ENCODE data around the gene ANGPTL3. TPM values are rescaled to one million over a fixed set of nuclear protein-coding genes. Genes with fewer than 3 reads are reported as not detected.

Gene ANGPTL3
- polyA plus RNA-seq, 1 of the 3 experiments (the other 2 are of a cell fraction) = not detected

DNA sequence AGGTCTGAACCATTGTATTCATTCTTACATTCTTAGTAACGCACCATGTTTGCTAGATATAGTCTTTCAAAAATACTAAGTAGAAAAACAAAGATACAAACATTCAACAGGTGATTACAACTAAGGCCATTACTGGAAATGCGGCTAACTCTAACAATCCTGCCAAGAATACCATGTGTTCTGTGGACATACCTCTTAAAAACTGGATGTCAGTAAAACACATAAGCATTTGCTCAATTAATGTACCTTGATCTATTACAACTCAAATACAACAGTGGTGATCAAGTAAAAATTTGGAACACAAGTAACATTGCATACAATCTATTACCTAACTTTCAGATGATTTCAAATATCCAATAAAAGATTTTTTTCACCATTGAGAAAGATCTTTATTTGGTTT is 15.4 kb downstream of the ANGPTL3 start:
- TF ChIP-seq SIN3A (IDR thresholded peaks at IDR 0.05; ENCODE audit: borderline replicate concordance, low read depth, low read length) = no peak
- TF ChIP-seq SMC3 (IDR thresholded peaks at IDR 0.05; ENCODE audit: low read depth, low read length) = no peak
- no peak for TF ChIP-seq GATA2 (CRISPR knock-in tag; IDR thresholded peaks at IDR 0.05)
- TF ChIP-seq MEF2A (IDR thresholded peaks at IDR 0.05; ENCODE audit: borderline replicate concordance, low read depth) = no peak
- no peak for TF ChIP-seq TAF1 (IDR thresholded peaks at IDR 0.05; ENCODE audit: borderline replicate concordance, low read depth, low read length)
- TF ChIP-seq, protein P1, sequence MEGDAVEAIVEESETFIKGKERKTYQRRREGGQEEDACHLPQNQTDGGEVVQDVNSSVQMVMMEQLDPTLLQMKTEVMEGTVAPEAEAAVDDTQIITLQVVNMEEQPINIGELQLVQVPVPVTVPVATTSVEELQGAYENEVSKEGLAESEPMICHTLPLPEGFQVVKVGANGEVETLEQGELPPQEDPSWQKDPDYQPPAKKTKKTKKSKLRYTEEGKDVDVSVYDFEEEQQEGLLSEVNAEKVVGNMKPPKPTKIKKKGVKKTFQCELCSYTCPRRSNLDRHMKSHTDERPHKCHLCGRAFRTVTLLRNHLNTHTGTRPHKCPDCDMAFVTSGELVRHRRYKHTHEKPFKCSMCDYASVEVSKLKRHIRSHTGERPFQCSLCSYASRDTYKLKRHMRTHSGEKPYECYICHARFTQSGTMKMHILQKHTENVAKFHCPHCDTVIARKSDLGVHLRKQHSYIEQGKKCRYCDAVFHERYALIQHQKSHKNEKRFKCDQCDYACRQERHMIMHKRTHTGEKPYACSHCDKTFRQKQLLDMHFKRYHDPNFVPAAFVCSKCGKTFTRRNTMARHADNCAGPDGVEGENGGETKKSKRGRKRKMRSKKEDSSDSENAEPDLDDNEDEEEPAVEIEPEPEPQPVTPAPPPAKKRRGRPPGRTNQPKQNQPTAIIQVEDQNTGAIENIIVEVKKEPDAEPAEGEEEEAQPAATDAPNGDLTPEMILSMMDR (IDR thresholded peaks at IDR 0.05) = no peak
- no peak for TF ChIP-seq NFIC (IDR thresholded peaks at IDR 0.05; ENCODE audit: borderline replicate concordance)
- TF ChIP-seq ELF1 (IDR thresholded peaks at IDR 0.05) = no peak
- no peak for TF ChIP-seq RXRA (IDR thresholded peaks at IDR 0.05; ENCODE audit: borderline replicate concordance, low read depth)
- no peak for TF ChIP-seq JUND (IDR thresholded peaks at IDR 0.05)
- TF ChIP-seq, protein P2, sequence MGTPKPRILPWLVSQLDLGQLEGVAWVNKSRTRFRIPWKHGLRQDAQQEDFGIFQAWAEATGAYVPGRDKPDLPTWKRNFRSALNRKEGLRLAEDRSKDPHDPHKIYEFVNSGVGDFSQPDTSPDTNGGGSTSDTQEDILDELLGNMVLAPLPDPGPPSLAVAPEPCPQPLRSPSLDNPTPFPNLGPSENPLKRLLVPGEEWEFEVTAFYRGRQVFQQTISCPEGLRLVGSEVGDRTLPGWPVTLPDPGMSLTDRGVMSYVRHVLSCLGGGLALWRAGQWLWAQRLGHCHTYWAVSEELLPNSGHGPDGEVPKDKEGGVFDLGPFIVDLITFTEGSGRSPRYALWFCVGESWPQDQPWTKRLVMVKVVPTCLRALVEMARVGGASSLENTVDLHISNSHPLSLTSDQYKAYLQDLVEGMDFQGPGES (IDR thresholded peaks at IDR 0.05; ENCODE audit: low read depth, low read length) = no peak
- no peak for TF ChIP-seq EZH2phosphoT487 (IDR thresholded peaks at IDR 0.05; ENCODE audit: borderline replicate concordance, low read depth)

DNA sequence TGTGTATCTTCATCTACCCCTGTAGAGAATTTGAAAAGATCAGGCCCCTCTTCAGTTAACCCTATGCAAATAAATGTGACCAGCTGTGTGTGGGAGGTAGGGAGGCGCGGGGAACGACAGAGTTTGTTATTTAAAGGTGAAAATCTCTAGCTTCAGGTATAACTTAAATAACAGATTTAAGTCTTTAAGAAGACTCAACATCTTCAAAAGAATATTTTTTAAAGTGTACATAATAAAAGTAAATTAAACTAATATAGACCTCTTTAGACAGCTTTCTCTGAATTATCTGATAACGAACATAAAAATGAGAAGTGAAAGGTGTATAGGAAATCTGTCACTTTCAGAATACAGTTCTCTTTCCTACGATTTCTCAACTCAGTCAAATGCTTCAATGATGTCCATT is 16.0 kb downstream of the ANGPTL3 start:
- CTCF ChIA-PET = interaction anchor here (1.0 to 1.1 kb wide), 2 partner anchors 12 to 133 kb away, joined by 3 to 4 read pairs; no protein-coding TSS in a partner anchor

More for the DNA sequence above, 15.4 kb downstream of the ANGPTL3 start:
- Histone ChIP-seq H2AFZ (ENCODE audit: low read depth) (no peak overlapping the region), H3K27ac (ENCODE audit: low read depth in 2 of 2, low read length in 1 of 2) (no peak overlapping the region), H3K9me3 (no peaks in the 10 kb centered on the region; the same call in 1 of the 2 replicates), H3K4me1 (ENCODE audit: control insufficient read depth in 1 of 2, insufficient read depth in 2 of 2, low read depth in 1 of 2, low read length in 1 of 2) (no peaks in the 10 kb centered on the region; a peak in 1 of 4 replicates), H3K27me3 (ENCODE audit: insufficient read depth) (no peaks in the 10 kb centered on the region), H3K4me2 (no peak overlapping the region), H3K79me2 (ENCODE audit: insufficient read depth) (peaks cover 13% of the 10 kb centered on the region; the same call in 1 of the 2 replicates), H3K9me2 (no peaks in the 10 kb centered on the region), H3K36me3 (replicated peaks in 1 of 2; ENCODE audit: control insufficient read depth in 1 of 2, insufficient read depth in 2 of 2, low read length in 1 of 2) (peaks cover 17 to 38% of the 10 kb centered on the region in 2 experiments), H3K4me3 (ENCODE audit: low read depth in 2 of 2, low read length in 1 of 2) (no peak overlapping the region), H4K20me1 (ENCODE audit: insufficient read depth) (no peaks in the 10 kb centered on the region), H3K9ac (no peak overlapping the region), H3F3A (replicated peaks; ENCODE audit: insufficient read depth) (peaks cover 17% of the 10 kb centered on the region)
- WGBS (ENCODE audit: low lambda C conversion rate) = 95% methylated on average over 2 of the region's 2 CpGs
- DNase-seq = no peak
- POLR2A ChIA-PET = no interaction called here
- CTCF ChIA-PET = no interaction called here

More for the DNA sequence above, 16.0 kb downstream of the ANGPTL3 start:
- Histone ChIP-seq H3K9me2 (no peaks in the 10 kb centered on the region), H3K4me1 (ENCODE audit: control insufficient read depth in 1 of 2, insufficient read depth in 2 of 2, low read depth in 1 of 2, low read length in 1 of 2) (no peaks in the 10 kb centered on the region; a peak in 1 of 4 replicates), H2AFZ (ENCODE audit: low read depth) (no peak overlapping the region), H3K27ac (ENCODE audit: low read depth in 2 of 2, low read length in 1 of 2) (peak overlapping the region in 1 of 2 experiments; percentile 30; a peak in 2 of 4 replicates), H3K36me3 (replicated peaks in 1 of 2; ENCODE audit: control insufficient read depth in 1 of 2, insufficient read depth in 2 of 2, low read length in 1 of 2) (peaks cover 22 to 44% of the 10 kb centered on the region in 2 experiments), H3K4me3 (ENCODE audit: low read depth in 2 of 2, low read length in 1 of 2) (no peak overlapping the region), H3K9ac (no peak overlapping the region), H4K20me1 (ENCODE audit: insufficient read depth) (no peaks in the 10 kb centered on the region), H3F3A (replicated peaks; ENCODE audit: insufficient read depth) (peaks cover 19% of the 10 kb centered on the region), H3K4me2 (no peak overlapping the region), H3K9me3 (no peaks in the 10 kb centered on the region; the same call in 1 of the 2 replicates), H3K27me3 (ENCODE audit: insufficient read depth) (no peaks in the 10 kb centered on the region), H3K79me2 (ENCODE audit: insufficient read depth) (peaks cover 13% of the 10 kb centered on the region; the same call in 1 of the 2 replicates)
- POLR2A ChIA-PET = no interaction called here
- WGBS (ENCODE audit: low lambda C conversion rate) = 95% methylated on average over 5 of the region's 5 CpGs
- no peak for TF ChIP-seq EZH2phosphoT487 (IDR thresholded peaks at IDR 0.05; ENCODE audit: borderline replicate concordance, low read depth)
- no peak for TF ChIP-seq NFIC (IDR thresholded peaks at IDR 0.05; ENCODE audit: borderline replicate concordance)
- TF ChIP-seq, protein P3, sequence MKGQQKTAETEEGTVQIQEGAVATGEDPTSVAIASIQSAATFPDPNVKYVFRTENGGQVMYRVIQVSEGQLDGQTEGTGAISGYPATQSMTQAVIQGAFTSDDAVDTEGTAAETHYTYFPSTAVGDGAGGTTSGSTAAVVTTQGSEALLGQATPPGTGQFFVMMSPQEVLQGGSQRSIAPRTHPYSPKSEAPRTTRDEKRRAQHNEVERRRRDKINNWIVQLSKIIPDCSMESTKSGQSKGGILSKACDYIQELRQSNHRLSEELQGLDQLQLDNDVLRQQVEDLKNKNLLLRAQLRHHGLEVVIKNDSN (IDR thresholded peaks at IDR 0.05; ENCODE audit: borderline replicate concordance, low read depth) = no peak
- no peak for TF ChIP-seq EP300 (IDR thresholded peaks at IDR 0.05; ENCODE audit: borderline replicate concordance in 1 of 2, low read depth in 1 of 2, low read length in 1 of 2)
- no peak for TF ChIP-seq SMC3 (IDR thresholded peaks at IDR 0.05; ENCODE audit: low read depth, low read length)
- TF ChIP-seq, protein P4, sequence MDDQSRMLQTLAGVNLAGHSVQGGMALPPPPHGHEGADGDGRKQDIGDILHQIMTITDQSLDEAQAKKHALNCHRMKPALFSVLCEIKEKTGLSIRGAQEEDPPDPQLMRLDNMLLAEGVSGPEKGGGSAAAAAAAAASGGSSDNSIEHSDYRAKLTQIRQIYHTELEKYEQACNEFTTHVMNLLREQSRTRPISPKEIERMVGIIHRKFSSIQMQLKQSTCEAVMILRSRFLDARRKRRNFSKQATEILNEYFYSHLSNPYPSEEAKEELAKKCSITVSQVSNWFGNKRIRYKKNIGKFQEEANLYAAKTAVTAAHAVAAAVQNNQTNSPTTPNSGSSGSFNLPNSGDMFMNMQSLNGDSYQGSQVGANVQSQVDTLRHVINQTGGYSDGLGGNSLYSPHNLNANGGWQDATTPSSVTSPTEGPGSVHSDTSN (IDR thresholded peaks at IDR 0.05) = no peak
- no peak for TF ChIP-seq CHD2 (IDR thresholded peaks at IDR 0.05; ENCODE audit: low read length, partially characterized antibody)
- TF ChIP-seq, protein P2 (IDR thresholded peaks at IDR 0.05; ENCODE audit: low read depth, low read length) = no peak
- TF ChIP-seq FOXJ3 (CRISPR knock-in tag; IDR thresholded peaks at IDR 0.05) = no peak
- no peak for TF ChIP-seq YY1 (IDR thresholded peaks at IDR 0.05; ENCODE audit: low read depth)
- DNase-seq = no peak

All from SK-N-SH (cell line).